Measurements from ENCODE around the gene EYA2. TPM values are rescaled to one million over a fixed set of nuclear protein-coding genes. Genes with fewer than 3 reads are reported as not detected.

EYA2 gene
- total and polyA plus RNA-seq, 2 of the 4 experiments (the other 2 are of a cell fraction) = 2.3 to 5.4 TPM

DNA sequence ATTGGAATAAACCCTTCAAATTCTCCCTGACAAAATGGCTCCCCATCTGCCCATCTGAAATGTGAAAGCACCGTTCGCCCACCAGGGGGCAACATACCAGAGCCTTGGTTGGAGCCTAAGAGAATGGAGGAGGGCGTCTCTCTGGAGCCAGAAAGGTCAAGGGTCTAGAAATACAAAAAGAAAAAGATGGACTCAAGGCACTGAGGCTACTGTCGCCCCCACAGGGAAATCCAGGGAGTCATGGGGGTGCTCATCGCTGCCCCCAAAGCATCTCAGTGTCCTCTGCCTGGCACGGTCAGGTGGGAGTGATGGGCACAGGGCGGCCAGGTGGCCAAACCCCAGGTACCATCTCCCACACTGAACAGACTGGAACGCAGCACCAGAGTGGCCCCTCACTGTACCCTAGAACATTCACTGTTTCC is 325.5 kb downstream of the EYA2 start:
- in situ Hi-C loops (cut with MboI; ENCODE audit: low sequenced_read_pairs) = no loop called here

More for the DNA sequence above, 325.5 kb downstream of the EYA2 start:
- no peak overlapping the region for H2AFZ ChIP-seq (replicated peaks; ENCODE audit: low read length, poor library complexity)
- H3K27ac ChIP-seq (ENCODE audit: insufficient read depth, low read length) = no peak overlapping the region; the same call in 1 of the 2 replicates
- dilution Hi-C loops (cut with HindIII; ENCODE audit: low sequenced_read_pairs, unreplicated experiment) = no loop called here
- H2BK15ac ChIP-seq (ENCODE audit: low read depth, low read length) = no peak overlapping the region
- ChIA-PET POLR2A (ENCODE audit: unreplicated experiment) (no interaction called here), CTCF (interaction anchor here (4.7 kb wide), 1 partner anchor 164 kb away, joined by 20 read pairs; no protein-coding TSS in a partner anchor)
- H3K36me3 ChIP-seq (ENCODE audit: control insufficient read depth, insufficient read depth, low read length) = peaks cover 43% of the 10 kb centered on the region
- H3K18ac ChIP-seq (ENCODE audit: low read depth, low read length) = no peak overlapping the region
- peaks cover 2% of the 10 kb centered on the region; the same call in 1 of the 2 replicates for H3K4me1 ChIP-seq (ENCODE audit: control insufficient read depth, insufficient read depth, low read length)
- no peak overlapping the region for H4K91ac ChIP-seq (ENCODE audit: insufficient read depth, low read depth, low read length)
- H4K5ac ChIP-seq (ENCODE audit: low read depth, low read length) = no peak overlapping the region
- no peaks in the 10 kb centered on the region for H3K27me3 ChIP-seq (ENCODE audit: control insufficient read depth, insufficient read depth, low read length)
- no peak overlapping the region for H3K4me2 ChIP-seq (ENCODE audit: low read depth, low read length)
- intact Hi-C loops (cut with micrococcal nuclease) = loop anchor here (1.0 kb wide), 1 partner anchor 164 kb away; no protein-coding TSS in a partner anchor
- H3K14ac ChIP-seq (replicated peaks; ENCODE audit: low read depth, low read length) = no peak overlapping the region
- no peaks in the 10 kb centered on the region for H3K9me3 ChIP-seq (ENCODE audit: control insufficient read depth, insufficient read depth, low read length)
- peaks cover 8% of the 10 kb centered on the region for H3K9me1 ChIP-seq (ENCODE audit: insufficient read depth, low read length)
- no peak overlapping the region for H2BK120ac ChIP-seq (ENCODE audit: low read depth, low read length)
- H3K79me1 ChIP-seq (ENCODE audit: low read depth in 1 of 2, low read length in 2 of 2) = peaks cover 17 to 35% of the 10 kb centered on the region in 2 experiments; a peak in 3 of 4 replicates
- no peak overlapping the region for H2BK5ac ChIP-seq (ENCODE audit: low read depth, low read length, poor library complexity, severe bottlenecking)
- no CpG with 5 or more reads among the region's 8 CpGs for WGBS, 2 experiments (ENCODE audit: extremely low coverage in 2 of 2, insufficient read length in 1 of 2)
- DNase-seq (no peak), ATAC-seq (ENCODE audit: low read depth) (no peak)
- no peak overlapping the region for H4K8ac ChIP-seq (ENCODE audit: low read depth in 2 of 2, low read length in 2 of 2)
- H2AK9ac ChIP-seq (replicated peaks; ENCODE audit: low read depth, low read length, poor library complexity) = no peak overlapping the region
- H3K9ac ChIP-seq (ENCODE audit: low read depth, low read length) = no peak overlapping the region
- BruUV-seq (replicated peaks) = no TSS peak
- TF ChIP-seq RAD21 (IDR thresholded peaks at IDR 0.05; ENCODE audit: low read length) (peak; percentile 47), MXI1 (IDR thresholded peaks at IDR 0.05; ENCODE audit: borderline replicate concordance, low read depth, low read length) (no peak), POLR2A (IDR thresholded peaks at IDR 0.05; ENCODE audit: low read depth, low read length) (no peak), SMC3 (IDR thresholded peaks at IDR 0.05; ENCODE audit: low read depth, low read length) (peak; percentile 59; the same call in 1 of the 2 replicates), CHD1 (IDR thresholded peaks at IDR 0.05; ENCODE audit: low read depth, low read length) (no peak)
- TF ChIP-seq, protein P1, sequence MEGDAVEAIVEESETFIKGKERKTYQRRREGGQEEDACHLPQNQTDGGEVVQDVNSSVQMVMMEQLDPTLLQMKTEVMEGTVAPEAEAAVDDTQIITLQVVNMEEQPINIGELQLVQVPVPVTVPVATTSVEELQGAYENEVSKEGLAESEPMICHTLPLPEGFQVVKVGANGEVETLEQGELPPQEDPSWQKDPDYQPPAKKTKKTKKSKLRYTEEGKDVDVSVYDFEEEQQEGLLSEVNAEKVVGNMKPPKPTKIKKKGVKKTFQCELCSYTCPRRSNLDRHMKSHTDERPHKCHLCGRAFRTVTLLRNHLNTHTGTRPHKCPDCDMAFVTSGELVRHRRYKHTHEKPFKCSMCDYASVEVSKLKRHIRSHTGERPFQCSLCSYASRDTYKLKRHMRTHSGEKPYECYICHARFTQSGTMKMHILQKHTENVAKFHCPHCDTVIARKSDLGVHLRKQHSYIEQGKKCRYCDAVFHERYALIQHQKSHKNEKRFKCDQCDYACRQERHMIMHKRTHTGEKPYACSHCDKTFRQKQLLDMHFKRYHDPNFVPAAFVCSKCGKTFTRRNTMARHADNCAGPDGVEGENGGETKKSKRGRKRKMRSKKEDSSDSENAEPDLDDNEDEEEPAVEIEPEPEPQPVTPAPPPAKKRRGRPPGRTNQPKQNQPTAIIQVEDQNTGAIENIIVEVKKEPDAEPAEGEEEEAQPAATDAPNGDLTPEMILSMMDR (conservative IDR thresholded peaks at IDR 0.05; ENCODE audit: low read depth, low read length) = peak; percentile 53
- H3K56ac ChIP-seq (ENCODE audit: extremely low read depth, insufficient read depth, low read length) = no peak overlapping the region
- no peak overlapping the region for H2BK20ac ChIP-seq (ENCODE audit: low read depth, low read length)
- no peaks in the 10 kb centered on the region for H4K20me1 ChIP-seq (ENCODE audit: insufficient read depth, low read length)
- H3K4ac ChIP-seq (ENCODE audit: low read depth, low read length) = no peak overlapping the region
- no peak overlapping the region for H2AK5ac ChIP-seq (ENCODE audit: low read depth, low read length)
- H3K23ac ChIP-seq (ENCODE audit: low read depth, low read length) = no peak overlapping the region
- H3K4me3 ChIP-seq (ENCODE audit: insufficient read depth, low read depth, low read length) = no peak overlapping the region

Data from IMR-90 (cell line).